ENCODE measurements around the gene CLECL1. TPM values are rescaled to one million over a fixed set of nuclear protein-coding genes. Genes with fewer than 3 reads are reported as not detected.

The CLECL1 gene
- total and polyA plus RNA-seq, 2 experiments from 2014 or later: not detected

GRCh38 chr12:9757433-9758025 is 24.6 kb upstream of the CLECL1 start:
- H3K36me3 Mint-ChIP-seq (ENCODE audit: low read depth): no peaks in the 10 kb centered on the region
- H3K27ac Mint-ChIP-seq: no peak overlapping the region
- no peaks in the 10 kb centered on the region for H3K27me3 Mint-ChIP-seq (ENCODE audit: insufficient read depth, low read depth, poor library complexity)

More at GRCh38 chr12:9757433-9758025, 24.6 kb upstream of the CLECL1 start:
- no peaks in the 10 kb centered on the region for H3K79me2 ChIP-seq (replicated peaks; ENCODE audit: insufficient read depth)
- H2AFZ ChIP-seq: no peak overlapping the region
- no peak for DNase-seq (ENCODE audit: low spot score)
- no peaks in the 10 kb centered on the region for H4K20me1 ChIP-seq (replicated peaks; ENCODE audit: insufficient read depth)
- no peaks in the 10 kb centered on the region for H3K36me3 ChIP-seq (ENCODE audit: insufficient read depth)
- no peak for TF ChIP-seq ETS1 (IDR thresholded peaks at IDR 0.05)
- TF ChIP-seq NANOG (IDR thresholded peaks at IDR 0.05; ENCODE audit: borderline replicate concordance): no peak
- TF ChIP-seq, protein P1, sequence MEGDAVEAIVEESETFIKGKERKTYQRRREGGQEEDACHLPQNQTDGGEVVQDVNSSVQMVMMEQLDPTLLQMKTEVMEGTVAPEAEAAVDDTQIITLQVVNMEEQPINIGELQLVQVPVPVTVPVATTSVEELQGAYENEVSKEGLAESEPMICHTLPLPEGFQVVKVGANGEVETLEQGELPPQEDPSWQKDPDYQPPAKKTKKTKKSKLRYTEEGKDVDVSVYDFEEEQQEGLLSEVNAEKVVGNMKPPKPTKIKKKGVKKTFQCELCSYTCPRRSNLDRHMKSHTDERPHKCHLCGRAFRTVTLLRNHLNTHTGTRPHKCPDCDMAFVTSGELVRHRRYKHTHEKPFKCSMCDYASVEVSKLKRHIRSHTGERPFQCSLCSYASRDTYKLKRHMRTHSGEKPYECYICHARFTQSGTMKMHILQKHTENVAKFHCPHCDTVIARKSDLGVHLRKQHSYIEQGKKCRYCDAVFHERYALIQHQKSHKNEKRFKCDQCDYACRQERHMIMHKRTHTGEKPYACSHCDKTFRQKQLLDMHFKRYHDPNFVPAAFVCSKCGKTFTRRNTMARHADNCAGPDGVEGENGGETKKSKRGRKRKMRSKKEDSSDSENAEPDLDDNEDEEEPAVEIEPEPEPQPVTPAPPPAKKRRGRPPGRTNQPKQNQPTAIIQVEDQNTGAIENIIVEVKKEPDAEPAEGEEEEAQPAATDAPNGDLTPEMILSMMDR (conservative IDR thresholded peaks at IDR 0.05; ENCODE audit: low read depth in 2 of 2): no peak
- no peak for TF ChIP-seq STAT1 (IDR thresholded peaks at IDR 0.05; ENCODE audit: unreplicated experiment)
- no peak for TF ChIP-seq EZH2phosphoT487 (IDR thresholded peaks at IDR 0.05; ENCODE audit: unreplicated experiment)
- no peak for TF ChIP-seq JUNB (IDR thresholded peaks at IDR 0.05; ENCODE audit: unreplicated experiment)
- no peak for TF ChIP-seq POLR2AphosphoS5 (IDR thresholded peaks at IDR 0.05; ENCODE audit: low read depth)
- TF ChIP-seq, protein P2, sequence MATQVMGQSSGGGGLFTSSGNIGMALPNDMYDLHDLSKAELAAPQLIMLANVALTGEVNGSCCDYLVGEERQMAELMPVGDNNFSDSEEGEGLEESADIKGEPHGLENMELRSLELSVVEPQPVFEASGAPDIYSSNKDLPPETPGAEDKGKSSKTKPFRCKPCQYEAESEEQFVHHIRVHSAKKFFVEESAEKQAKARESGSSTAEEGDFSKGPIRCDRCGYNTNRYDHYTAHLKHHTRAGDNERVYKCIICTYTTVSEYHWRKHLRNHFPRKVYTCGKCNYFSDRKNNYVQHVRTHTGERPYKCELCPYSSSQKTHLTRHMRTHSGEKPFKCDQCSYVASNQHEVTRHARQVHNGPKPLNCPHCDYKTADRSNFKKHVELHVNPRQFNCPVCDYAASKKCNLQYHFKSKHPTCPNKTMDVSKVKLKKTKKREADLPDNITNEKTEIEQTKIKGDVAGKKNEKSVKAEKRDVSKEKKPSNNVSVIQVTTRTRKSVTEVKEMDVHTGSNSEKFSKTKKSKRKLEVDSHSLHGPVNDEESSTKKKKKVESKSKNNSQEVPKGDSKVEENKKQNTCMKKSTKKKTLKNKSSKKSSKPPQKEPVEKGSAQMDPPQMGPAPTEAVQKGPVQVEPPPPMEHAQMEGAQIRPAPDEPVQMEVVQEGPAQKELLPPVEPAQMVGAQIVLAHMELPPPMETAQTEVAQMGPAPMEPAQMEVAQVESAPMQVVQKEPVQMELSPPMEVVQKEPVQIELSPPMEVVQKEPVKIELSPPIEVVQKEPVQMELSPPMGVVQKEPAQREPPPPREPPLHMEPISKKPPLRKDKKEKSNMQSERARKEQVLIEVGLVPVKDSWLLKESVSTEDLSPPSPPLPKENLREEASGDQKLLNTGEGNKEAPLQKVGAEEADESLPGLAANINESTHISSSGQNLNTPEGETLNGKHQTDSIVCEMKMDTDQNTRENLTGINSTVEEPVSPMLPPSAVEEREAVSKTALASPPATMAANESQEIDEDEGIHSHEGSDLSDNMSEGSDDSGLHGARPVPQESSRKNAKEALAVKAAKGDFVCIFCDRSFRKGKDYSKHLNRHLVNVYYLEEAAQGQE (IDR thresholded peaks at IDR 0.05; ENCODE audit: unreplicated experiment): no peak
- no peak for TF ChIP-seq ZNF331 (CRISPR knock-in tag; IDR thresholded peaks at IDR 0.05; ENCODE audit: low read depth)
- TF ChIP-seq ZNF462 (CRISPR knock-in tag; IDR thresholded peaks at IDR 0.05): no peak
- TF ChIP-seq EZH2 (IDR thresholded peaks at IDR 0.05; ENCODE audit: low read depth, unreplicated experiment): no peak
- no peak for TF ChIP-seq CREB1 (CRISPR knock-in tag; IDR thresholded peaks at IDR 0.05; ENCODE audit: low read depth)
- TF ChIP-seq ZNF114 (CRISPR knock-in tag; IDR thresholded peaks at IDR 0.05): no peak
- H3K4me3 ChIP-seq: no peak overlapping the region
- no peaks in the 10 kb centered on the region for H3K27me3 ChIP-seq (ENCODE audit: insufficient read depth)
- H3K9me2 ChIP-seq (ENCODE audit: insufficient read depth): no peaks in the 10 kb centered on the region
- peaks cover 9% of the 10 kb centered on the region; the same call in 2 of the 3 replicates for H3K4me1 Mint-ChIP-seq
- ATAC-seq: no peak
- H3K27ac ChIP-seq (ENCODE audit: low read depth): no peak overlapping the region
- no peak overlapping the region for H3K4me2 ChIP-seq
- no peaks in the 10 kb centered on the region for H3K9me3 Mint-ChIP-seq
- no peaks in the 10 kb centered on the region for H3F3A ChIP-seq (replicated peaks; ENCODE audit: low read depth)
- peaks cover 11% of the 10 kb centered on the region for H3K4me1 ChIP-seq (ENCODE audit: insufficient read depth)
- no peak overlapping the region for H3K4me3 Mint-ChIP-seq

Data from GM23338 (cell line).